Heart right ventricle (tissue), 16 donors: ENCODE measurements around the gene KBTBD8. TPM values are rescaled to one million over a fixed set of nuclear protein-coding genes. Genes with fewer than 3 reads are reported as not detected.

Source experiments
- ATAC-seq, 8 donors: fragments of 200-7000 bp; cut with Tn5 transposase; one replicate each; pipeline ENCODE4 v1.9.1; 2020; ENCODE audit warnings: mild to moderate bottlenecking in 8 of 8, moderate library complexity in 8 of 8, moderate number of reproducible peaks in 1 of 8
- DNase-seq, 2 donors: peaks; one replicate each; pipeline ENCODE4 v3.0.0-alpha.2; 2020
- H3K27ac ChIP-seq, 10 donors: fragments of 200-600 bp; sonication (generic) in 2 of 10; one replicate each; pipeline versions ENCODE4 v1.5.0 to v1.8.0; 2020 to 2022; ENCODE audit warnings: mild to moderate bottlenecking in 3 of 10
- H3K27me3 ChIP-seq, 7 donors: fragments of 200-600 bp; one replicate each; pipeline ENCODE4 v1.8.0; 2021 to 2022; ENCODE audit warnings: mild to moderate bottlenecking in 2 of 7
- H3K36me3 ChIP-seq, 9 donors: fragments of 200-600 bp; sonication (generic) in 1 of 9; one replicate each; pipeline versions ENCODE4 v1.5.0 to v1.8.0; 2020 to 2022; ENCODE audit warnings: mild to moderate bottlenecking in 2 of 9
- H3K4me1 ChIP-seq, 9 donors: fragments of 200-600 bp; sonication (generic) in 1 of 9; one replicate each; pipeline versions ENCODE4 v1.5.0 to v1.8.0; 2020 to 2022; ENCODE audit warnings: mild to moderate bottlenecking in 4 of 9
- H3K4me3 ChIP-seq, 10 donors: fragments of 200-600 bp; sonication (generic) in 2 of 10; one replicate each; pipeline versions ENCODE4 v1.5.0 to v1.8.0; 2020 to 2022; ENCODE audit warnings: mild to moderate bottlenecking in 7 of 10, moderate library complexity in 2 of 10
- H3K9me3 ChIP-seq, 11 donors: fragments of 200-600 bp in 10 of 11; sonication (generic) in 2 of 11; one replicate each; pipeline versions ENCODE4 v1.5.0 to v1.8.0; 2013 to 2022; ENCODE audit warnings: mild to moderate bottlenecking in 2 of 11, control low read depth in 1 of 11, moderate library complexity in 1 of 11
- CTCF ChIP-seq, 9 donors: fragments of 200-600 bp; sonication (generic) in 2 of 9; IDR thresholded peaks; one replicate each; pipeline versions ENCODE4 v1.5.0 to v1.8.0; 2021 to 2022; ENCODE audit warnings: antibody characterized with exemption in 9 of 9, mild to moderate bottlenecking in 5 of 9, moderate library complexity in 1 of 9
- WGBS, 2 donors: extraction: QIAGEN DNeasy Blood & Tissue Kit; methylation state at CpG; one replicate each; pipeline ENCODE4 v1.1.7; 2013; ENCODE audit warnings: inconsistent platforms in 1 of 2; 5-methylcytosine and 5-hydroxymethylcytosine counted together
- intact Hi-C, 10 donors: fragments of 100-400 bp; cut with DNase I; formaldehyde crosslinking; loops; one replicate each; pipeline versions ENCODE4 v1.11.1 to v1.14.2; 2022
- polyA plus RNA-seq, 2 donors: library from polyadenylated mRNA; stranded (reverse); fragments of 200-250 nt; gene quantifications; one replicate each; pipeline ENCODE4 v1.2.3, GENCODE V29; 2013
- total RNA-seq, 10 donors: library from RNA; stranded (reverse); fragmentation: NEBNext Ultra II Directional in 3 of 10; extraction: Animal tissue kit (Norgen Biotek cat#: 25700) in 3 of 10; gene quantifications; one replicate each; pipeline versions ENCODE4 v1.2.1 to v1.2.4, GENCODE V29; 2021 to 2023
- donor health status: Arrhythmogenic right ventricular cardiomyopathy.
- donor health status: ischemic (EF 13 %, LVEDD 7.1; RV severe dilation, severe dysfunction).
- donor health status: healthy with polysubstance abuse.
- donor health status: DM: no; HTN: yes; CAD: no.
- donor health status: DM: no; HTN: no; CAD: no.
- donor health status: ischemic (EF 25% LVEDD 6.9; RV normal size, moderate dysfunction).
- donor health status: ischemic (EF 25% LVEDD 5.7; RV mildly dilated, moderate dysfunction).
- donor health status: healthy.
- donor health status: DM: yes; HTN: yes; CAD: no.
- donor health status: Ischemic cardiomyopathy.
- donor health status: ischemic (EF 35%, LVEDD 5.7; RV mildly dilated, moderate dysfunction).
- donor health status: nonischemic (EF 11% LVEDD 7.7; RV severe dilation, severe dysfunction).
- donor health status: DM: yes; HTN: yes; CAD: no.
- donor health status: PGD.
- donor health status: ischemic (EF 29% LVEDD 5.4; RV normal size, mild dysfunction).
- donor health status: nonischemic (EF 23%, LVEDD 6.1; RV moderate dilation, normal function).

Gene KBTBD8
- total and polyA plus RNA-seq, 12 donors = 1.2 to 11.4 (median 4.5) TPM

- Histone ChIP-seq H3K4me1 (peaks cover 0 to 7% (median 0%) of the 10 kb centered on the region in 9 donors), H3K27ac (no peak overlapping the region), H3K36me3 (no peaks in the 10 kb centered on the region), H3K4me3 (no peak overlapping the region), H3K27me3 (no peaks in the 10 kb centered on the region), H3K9me3 (no peaks in the 10 kb centered on the region)
- 84 to 87% methylated on average over 3 of the region's 3 CpGs for WGBS, 2 donors
- DNase-seq (no peak), ATAC-seq (no peak)
- intact Hi-C loops = loop anchor here in 3 of 10 donors (10.0 kb wide), 1 partner anchor 60 kb away; no protein-coding TSS in a partner anchor
- no peak for TF ChIP-seq CTCF (IDR thresholded peaks at IDR 0.05)
Measured at GRCh38 chr3:67034371-67034770, 36.3 kb downstream of the KBTBD8 start.

- H3K4me1 ChIP-seq = no peaks in the 10 kb centered on the region
- H3K9me3 ChIP-seq = no peaks in the 10 kb centered on the region
- no peak overlapping the region for H3K4me3 ChIP-seq
- DNase-seq (no peak), ATAC-seq (peak in 1 of 8 donors; percentile 53)
- WGBS, 2 donors = 36 to 42% methylated on average over 4 of the region's 4 CpGs
- intact Hi-C loops = loop anchor here (1.0 to 10.0 kb wide), 5 partner anchors 45 to 65 kb away; no protein-coding TSS in a partner anchor
- H3K27ac ChIP-seq = no peak overlapping the region
- peaks cover 0 to 4% (median 0%) of the 10 kb centered on the region in 7 donors for H3K27me3 ChIP-seq
- TF ChIP-seq CTCF (IDR thresholded peaks at IDR 0.05) = peak in 7 of 9 donors; percentile 8 to 52 (median 38)
- H3K36me3 ChIP-seq = no peaks in the 10 kb centered on the region
Measured at GRCh38 chr3:67037615-67038014, 39.5 kb downstream of the KBTBD8 start.

GRCh38 chr3:67044295-67044694 is 46.2 kb downstream of the KBTBD8 start:
- Histone ChIP-seq H3K27me3 (peaks cover 0 to 8% (median 0%) of the 10 kb centered on the region in 7 donors), H3K9me3 (no peaks in the 10 kb centered on the region), H3K4me1 (no peaks in the 10 kb centered on the region), H3K4me3 (no peak overlapping the region), H3K36me3 (no peaks in the 10 kb centered on the region), H3K27ac (no peak overlapping the region)
- TF ChIP-seq CTCF (IDR thresholded peaks at IDR 0.05) = no peak
- ATAC-seq (no peak), DNase-seq (no peak)
- intact Hi-C loops = no loop called here
- 88 to 91% methylated on average over 1 of the region's 1 CpG for WGBS, 2 donors

GRCh38 chr3:67044955-67045354 is 46.8 kb downstream of the KBTBD8 start:
- Histone ChIP-seq H3K9me3 (no peaks in the 10 kb centered on the region), H3K27me3 (peaks cover 0 to 8% (median 0%) of the 10 kb centered on the region in 7 donors), H3K4me3 (no peak overlapping the region), H3K27ac (no peak overlapping the region), H3K4me1 (no peaks in the 10 kb centered on the region), H3K36me3 (no peaks in the 10 kb centered on the region)
- no peak for TF ChIP-seq CTCF (IDR thresholded peaks at IDR 0.05)
- ATAC-seq (no peak), DNase-seq (no peak)
- 39 to 45% methylated on average over 2 of the region's 2 CpGs for WGBS, 2 donors
- intact Hi-C loops = no loop called here
